GM21447 (cell line): Measurements from ENCODE around the gene RABAC1.
A peak's percentile ranks its signal among the peaks of the same experiment; 100 is the strongest.
"Not testable (repeated sequence)": the region's sequence is repeated elsewhere in the genome, so short reads cannot be mapped to it uniquely, and the experiment has no call there.

Source experiments
- ATAC-seq: cut with Tn5 transposase; IDR thresholded peaks from one replicate; pipeline ENCODE4 v1.9.1; 2021; ENCODE audit not compliant: unreplicated experiment

RABAC1 gene

DNA sequence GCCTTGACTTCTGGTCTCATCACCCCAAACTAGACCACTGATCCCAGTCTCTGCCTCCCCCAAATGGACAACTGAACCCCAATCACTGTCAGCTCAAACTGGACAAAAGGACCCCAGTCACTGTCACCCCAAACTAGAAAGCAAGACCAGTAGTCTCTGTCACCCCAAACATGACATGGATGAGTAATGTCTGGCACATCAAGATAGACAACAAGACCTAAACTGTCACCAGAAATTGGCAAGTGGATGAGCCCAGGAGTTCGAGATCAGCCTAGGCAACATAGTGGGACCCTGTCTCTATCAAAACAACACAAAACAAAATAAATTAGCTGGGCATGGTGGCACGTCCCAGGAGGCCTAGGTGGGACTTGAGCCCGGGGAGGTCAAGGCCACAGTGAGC lies 12.0 kb downstream of the RABAC1 start:
- no peak for ATAC-seq

DNA sequence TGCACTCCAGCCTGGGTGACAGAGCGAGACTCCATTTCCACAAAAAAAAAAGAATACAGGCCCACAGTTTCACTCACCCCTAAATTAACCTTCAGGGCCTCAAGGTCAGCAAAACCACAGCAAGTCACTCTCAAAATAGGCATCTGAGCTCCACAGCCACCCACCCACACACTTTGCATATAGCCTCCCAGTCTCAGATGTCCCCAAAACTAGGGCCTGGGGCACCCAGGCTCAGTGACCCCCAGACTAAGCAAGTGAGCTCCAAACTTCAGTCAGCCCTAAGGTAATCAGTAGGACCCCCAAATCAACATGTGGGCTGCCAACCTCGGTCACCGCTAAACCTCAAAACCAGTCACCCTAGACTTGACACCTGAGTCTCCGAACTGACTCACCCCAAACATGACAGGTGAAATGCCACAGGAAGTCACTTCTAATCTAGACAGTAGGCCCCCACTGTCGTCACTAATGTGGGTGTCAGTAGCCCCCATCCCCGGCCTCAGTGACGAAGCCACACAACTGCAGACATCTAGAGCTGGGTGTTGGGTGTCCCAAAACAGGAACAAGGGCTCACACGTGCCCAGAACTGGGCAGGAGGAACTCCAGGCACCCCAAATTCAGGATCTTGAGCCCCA lies 13.9 kb downstream of the RABAC1 start:
- peak; percentile 81 for ATAC-seq

DNA sequence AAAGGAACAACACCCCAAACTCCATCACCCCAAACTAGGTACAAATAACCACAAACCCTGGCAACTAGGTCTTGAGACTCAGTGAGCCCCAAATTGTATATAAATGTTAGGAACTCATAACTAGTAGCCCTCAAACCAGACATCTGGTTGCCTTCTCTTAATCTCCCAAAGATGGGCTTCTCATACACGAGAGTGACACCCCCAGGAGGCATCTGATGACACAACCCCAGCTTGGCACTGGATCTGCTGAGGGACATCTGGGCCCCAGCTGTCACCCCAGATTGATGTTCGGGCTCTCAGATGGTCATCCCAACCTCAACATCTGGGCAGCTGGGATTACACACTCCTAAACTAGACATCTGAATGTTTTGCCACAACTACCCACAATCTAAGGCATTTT lies 14.8 kb downstream of the RABAC1 start:
- ATAC-seq: no peak

DNA sequence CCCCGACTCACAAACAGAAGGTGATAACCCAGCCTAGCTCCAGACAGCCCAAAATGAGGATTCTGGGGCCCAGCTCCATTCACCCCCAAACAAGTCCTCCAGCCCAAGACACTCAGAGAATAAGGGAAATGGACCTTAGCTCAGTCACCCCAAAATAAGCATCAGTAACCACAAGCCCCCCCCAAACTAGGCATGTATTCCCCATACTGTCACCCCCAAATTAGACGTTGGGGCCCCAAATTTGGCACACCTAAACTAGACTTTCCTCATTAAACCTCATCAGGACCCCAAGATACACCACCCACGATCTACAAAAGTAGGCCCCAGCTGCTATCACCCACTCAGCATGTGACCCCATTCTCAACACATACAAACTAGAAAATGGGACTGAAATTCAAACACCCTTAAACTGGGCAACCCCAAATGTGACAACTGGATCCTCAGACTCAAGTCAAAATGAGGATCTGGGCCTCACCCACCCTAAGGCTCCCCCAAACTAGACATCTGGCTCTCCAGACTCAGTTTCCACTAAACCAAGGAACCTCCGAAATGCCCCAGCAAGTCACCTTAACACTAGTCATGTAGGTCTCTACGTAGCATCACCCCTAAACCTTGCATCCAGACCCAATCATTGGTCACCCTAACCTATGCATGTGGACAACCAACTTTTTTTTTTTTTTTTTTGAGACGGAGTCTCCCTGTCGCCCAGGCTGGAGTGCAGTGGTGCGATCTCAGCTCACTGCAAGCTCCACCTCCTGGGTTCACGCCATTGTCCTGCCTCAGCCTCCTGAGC lies 17.5 kb downstream of the RABAC1 start:
- ATAC-seq: no peak

GRCh38 chr19:41940731-41941409 lies 18.3 kb downstream of the RABAC1 start:
- no peak for ATAC-seq

GRCh38 chr19:41939861-41940730 lies 19.0 kb downstream of the RABAC1 start:
- ATAC-seq: no peak

- not testable (repeated sequence) for ATAC-seq
Measured at GRCh38 chr19:41939209-41939608, 19.9 kb downstream of the RABAC1 start.

GRCh38 chr19:41937525-41938468 lies 21.3 kb downstream of the RABAC1 start:
- no peak for ATAC-seq

GRCh38 chr19:41936961-41937360 lies 22.2 kb downstream of the RABAC1 start:
- no peak for ATAC-seq

DNA sequence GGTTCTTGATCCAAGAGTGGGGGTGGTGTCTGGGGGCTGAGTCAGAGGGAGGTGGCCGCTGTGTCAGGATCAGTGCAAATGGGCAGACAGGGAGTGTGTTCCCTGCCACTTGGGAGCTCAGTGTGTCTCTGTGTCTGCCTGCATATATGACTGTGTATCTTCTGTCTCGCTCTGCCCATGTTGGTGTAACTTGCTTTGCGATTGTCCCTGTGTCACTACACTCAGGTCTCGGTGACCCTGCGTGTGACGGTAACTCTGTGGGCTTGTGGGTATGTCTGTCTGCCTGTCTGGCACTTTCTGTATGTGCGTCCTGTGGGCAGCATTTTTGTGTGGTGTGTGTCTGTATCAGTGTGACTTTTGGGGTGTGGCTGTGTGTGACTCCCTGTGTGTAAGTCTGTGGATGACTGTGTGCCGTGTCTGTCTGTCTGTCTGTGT lies 22.7 kb downstream of the RABAC1 start:
- no peak for ATAC-seq

DNA sequence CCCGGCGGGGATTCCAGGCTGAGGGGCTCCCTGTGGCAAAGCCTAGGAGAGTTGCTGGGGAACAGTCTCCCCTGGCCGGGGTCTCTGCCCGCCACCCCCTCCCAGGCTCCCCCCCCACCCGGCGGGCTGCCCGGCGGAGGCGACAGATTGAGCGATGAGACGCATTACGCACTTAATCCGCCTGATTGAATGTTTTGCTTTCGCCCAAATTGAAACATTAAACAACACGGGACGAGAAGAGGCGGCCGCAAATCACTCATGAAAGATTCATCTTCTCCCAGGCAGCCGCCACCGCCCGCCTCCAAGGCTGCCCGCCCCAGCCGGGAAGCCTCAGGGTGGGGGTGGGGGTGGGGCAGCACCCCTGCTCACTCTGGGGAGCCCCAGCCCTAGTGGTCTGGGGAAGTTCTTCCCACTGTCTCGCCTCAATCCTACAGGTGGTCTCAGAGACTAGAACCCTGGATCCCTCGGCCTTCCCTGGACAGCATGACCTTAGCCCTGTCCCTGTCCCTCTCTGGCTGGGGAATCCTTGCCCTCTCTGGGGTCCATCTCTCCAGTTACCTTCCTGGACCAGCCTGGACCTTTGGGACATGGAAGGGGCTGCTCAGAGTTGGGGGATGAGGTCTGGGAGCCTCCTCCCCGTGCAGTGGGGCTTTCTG lies 23.2 kb downstream of the RABAC1 start:
- ATAC-seq: no peak

DNA sequence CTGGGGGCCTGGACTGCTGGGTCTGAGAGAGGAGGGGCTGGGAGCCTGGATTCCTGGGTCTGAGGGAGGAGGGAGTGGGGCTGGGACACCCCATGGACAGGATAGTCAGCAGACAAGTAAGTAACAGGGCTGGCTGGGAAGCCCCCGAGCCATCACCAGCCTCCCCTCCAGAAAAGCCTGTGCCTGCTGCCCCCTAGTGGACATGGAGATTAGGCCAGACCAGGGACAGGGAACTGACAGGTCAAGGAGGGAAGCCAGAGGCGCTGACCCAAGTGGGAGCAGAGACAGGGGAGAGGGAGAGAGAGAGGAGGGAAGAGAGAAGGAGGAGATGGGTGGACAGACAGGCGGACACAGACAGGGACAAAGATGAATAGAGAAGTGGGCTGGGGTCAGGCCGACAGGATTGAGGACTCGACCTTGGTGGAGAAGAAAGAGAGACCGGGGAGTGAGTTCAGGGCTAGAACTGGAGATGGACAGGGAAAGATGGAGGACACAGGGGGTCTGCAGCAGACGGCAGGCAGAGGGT lies 24.2 kb downstream of the RABAC1 start:
- peak; percentile 65 for ATAC-seq

- no peak for ATAC-seq
Measured at GRCh38 chr19:41933693-41934426, 25.3 kb downstream of the RABAC1 start.

DNA sequence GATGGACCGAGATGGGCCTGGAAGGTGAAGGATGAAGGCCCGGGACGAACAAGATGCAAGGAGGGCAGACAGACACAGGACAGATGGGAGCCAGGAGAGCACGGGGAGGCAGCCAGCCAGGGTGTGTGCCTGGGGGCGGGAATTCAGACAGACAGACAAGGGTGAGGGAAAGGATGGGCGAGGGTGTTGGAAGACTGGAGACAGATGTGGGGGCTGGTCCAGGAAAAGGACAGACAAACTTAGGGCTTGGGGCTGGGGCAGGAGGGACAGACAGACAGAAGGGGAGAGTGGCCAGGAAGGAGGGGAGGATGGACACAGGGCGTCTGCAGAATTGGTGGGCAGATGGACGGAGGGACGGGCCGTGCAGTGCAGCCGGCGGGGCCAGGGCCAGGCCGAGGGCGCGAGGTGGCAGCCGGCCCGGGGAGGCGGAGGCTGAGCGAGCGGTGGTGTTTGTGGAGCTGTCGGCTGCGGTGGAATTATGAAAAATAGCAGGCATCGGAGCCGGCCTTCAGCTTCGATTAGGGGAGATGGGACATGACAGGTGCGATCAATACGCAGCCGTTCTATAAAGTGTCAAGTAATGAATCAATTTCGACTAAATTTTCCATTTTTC lies 26.3 kb downstream of the RABAC1 start:
- no peak for ATAC-seq

DNA sequence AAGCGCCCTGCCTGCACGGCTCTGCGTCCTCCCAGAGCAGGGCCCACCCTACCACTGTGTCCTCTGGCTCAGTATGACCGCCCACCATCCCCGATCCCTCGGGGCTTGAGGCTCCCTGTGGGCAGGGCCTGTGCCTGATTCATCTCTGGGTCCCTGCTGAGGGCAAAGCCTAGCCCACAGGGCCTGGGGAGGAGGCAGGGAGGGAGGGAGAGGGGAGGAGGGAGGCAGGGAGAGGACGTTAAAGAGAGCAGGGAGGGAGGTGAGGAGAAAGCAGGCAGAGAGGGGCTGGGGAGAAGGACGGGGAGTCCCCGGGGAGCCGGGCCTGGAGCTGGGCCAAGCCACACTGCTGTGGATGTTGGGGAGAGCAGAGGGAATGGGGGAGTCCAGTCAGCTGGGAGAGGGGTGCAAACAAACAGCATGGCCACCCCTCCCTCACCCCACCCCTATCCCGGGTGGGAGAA lies 26.8 kb downstream of the RABAC1 start:
- ATAC-seq: no peak

GRCh38 chr19:41930926-41931592 lies 28.1 kb downstream of the RABAC1 start:
- no peak for ATAC-seq

GRCh38 chr19:41930322-41930722 lies 28.8 kb downstream of the RABAC1 start:
- no peak for ATAC-seq
